A673 (cell line): ENCODE measurements around the gene STING1.

ENCODE experiments used
- EZH2 ChIP-seq: fragments of 200-600 bp; sonication (generic); IDR thresholded peaks from 2 replicates; pipeline ENCODE4 v1.6.1; 2017; ENCODE audit warnings: borderline replicate concordance, low read depth, mild to moderate bottlenecking, mixed read lengths, antibody characterized with exemption, low read length; ENCODE audit not compliant: poor library complexity, severe bottlenecking
- TF ChIP-seq, protein P1 (sequence below): fragments of 300-800, 200-600 bp; sonication (generic); conservative IDR thresholded peaks from 2 replicates; pipeline ENCODE4 v1.5.1; 2017; ENCODE audit warnings: low read depth, mild to moderate bottlenecking, antibody characterized with exemption, low read length, moderate library complexity, mixed read lengths

DNA sequence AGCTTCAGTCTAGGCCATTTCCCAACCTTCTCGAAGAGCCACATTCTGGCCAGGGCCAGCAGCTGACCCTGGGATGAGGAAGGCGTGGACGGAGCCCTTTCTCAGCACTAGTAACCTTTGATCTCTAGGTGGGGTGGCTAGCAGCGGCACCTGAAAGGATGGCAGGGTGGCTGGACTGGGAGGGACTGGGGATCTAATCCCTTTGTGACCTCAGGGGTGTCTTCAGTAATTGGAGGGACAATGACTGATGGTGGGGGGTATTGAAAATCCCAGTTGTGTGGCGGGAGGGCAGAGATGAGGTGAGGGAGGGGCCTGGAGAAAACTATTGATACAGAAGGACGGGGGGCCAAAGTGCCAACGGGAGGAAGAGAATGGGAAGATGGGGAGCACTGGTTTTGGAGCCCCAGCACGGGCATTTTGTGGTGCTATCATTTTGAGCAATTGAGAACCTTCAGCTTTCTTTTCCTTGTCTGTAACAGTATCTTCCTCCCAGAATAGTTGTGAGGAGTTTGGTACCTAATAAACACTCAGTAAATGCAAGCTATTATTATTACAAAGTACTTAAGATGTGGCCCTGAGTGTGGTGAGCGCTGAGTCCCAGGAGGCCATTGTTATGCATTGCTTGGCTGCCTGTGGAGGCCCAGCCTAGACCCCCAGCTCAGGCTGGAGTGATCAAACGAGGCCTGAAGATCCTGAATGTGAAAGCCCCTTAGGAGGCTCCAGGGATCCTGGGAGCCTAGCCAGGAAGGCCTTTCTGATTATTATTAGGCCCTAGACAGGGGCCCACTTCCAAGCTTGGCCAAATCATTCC lies 41.3 kb upstream of the STING1 start:
- no peak for TF ChIP-seq EZH2
- TF ChIP-seq, protein P1, sequence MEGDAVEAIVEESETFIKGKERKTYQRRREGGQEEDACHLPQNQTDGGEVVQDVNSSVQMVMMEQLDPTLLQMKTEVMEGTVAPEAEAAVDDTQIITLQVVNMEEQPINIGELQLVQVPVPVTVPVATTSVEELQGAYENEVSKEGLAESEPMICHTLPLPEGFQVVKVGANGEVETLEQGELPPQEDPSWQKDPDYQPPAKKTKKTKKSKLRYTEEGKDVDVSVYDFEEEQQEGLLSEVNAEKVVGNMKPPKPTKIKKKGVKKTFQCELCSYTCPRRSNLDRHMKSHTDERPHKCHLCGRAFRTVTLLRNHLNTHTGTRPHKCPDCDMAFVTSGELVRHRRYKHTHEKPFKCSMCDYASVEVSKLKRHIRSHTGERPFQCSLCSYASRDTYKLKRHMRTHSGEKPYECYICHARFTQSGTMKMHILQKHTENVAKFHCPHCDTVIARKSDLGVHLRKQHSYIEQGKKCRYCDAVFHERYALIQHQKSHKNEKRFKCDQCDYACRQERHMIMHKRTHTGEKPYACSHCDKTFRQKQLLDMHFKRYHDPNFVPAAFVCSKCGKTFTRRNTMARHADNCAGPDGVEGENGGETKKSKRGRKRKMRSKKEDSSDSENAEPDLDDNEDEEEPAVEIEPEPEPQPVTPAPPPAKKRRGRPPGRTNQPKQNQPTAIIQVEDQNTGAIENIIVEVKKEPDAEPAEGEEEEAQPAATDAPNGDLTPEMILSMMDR, result no peak
